Fibroblast of pulmonary artery (primary cell): ENCODE results near the gene SV2C.

Source experiments
- DNase-seq: peaks from one replicate; pipeline ENCODE4 v3.0.0-alpha.2; 2010; ENCODE audit warnings: low read depth
- H3K4me3 ChIP-seq: replicated peaks from 2 replicates; pipeline ENCODE4 v1.5.1; 2011; ENCODE audit warnings: low read depth, mild to moderate bottlenecking, control low read depth, low read length, moderate library complexity
- CTCF ChIP-seq: IDR thresholded peaks from 2 replicates; pipeline ENCODE4 v1.5.1; 2011; ENCODE audit warnings: mild to moderate bottlenecking, control low read depth, low read length, inconsistent platforms; ENCODE audit errors: missing control alignments

The SV2C gene

DNA sequence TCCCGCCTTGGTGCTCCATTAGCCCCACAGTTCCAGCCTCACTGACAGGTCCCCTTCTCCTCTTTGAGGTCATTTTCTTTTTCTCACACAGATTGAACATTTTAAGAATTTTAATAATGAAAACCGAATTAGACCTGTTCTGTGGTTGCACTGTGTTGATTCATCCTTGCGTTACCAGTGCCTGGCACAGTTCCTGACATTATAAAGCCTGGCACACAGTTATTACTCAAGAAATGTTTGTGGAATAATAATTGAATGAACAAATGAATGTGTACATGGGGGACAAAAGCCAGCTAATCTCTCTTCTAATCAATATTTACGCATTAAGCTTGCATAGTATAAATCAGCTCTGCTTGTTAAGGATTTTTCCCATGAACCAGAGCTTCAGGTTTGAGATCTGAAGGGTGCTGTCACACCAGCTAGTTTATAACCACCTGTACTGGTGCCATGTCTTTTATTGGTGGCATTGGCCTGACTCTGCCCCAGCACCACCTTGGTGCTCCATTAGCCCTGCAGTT lies 80.0 kb downstream of the SV2C start:
- no peak for DNase-seq
- TF ChIP-seq CTCF, result no peak
- H3K4me3 ChIP-seq, result no peak overlapping the region

DNA sequence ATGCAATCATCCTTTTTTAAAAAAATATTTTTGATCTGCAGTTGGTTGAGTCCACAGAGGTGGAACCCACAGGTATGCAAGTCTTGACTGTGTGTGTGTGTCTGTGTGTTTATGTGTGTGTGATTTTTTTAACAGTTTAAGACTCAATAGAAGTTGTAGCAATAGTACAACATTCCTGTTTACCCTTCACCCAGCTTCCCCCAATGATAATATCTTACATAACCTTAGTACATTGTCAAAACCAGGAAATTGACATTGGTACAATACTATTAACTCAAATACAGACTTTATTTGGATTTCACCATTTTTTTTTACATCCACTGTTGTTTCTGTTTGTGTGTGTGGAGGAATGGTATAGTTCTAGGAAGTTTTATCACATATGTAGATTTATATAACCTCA lies 81.8 kb downstream of the SV2C start:
- DNase-seq, result no peak
- TF ChIP-seq CTCF, result no peak
- H3K4me3 ChIP-seq, result no peak overlapping the region

DNA sequence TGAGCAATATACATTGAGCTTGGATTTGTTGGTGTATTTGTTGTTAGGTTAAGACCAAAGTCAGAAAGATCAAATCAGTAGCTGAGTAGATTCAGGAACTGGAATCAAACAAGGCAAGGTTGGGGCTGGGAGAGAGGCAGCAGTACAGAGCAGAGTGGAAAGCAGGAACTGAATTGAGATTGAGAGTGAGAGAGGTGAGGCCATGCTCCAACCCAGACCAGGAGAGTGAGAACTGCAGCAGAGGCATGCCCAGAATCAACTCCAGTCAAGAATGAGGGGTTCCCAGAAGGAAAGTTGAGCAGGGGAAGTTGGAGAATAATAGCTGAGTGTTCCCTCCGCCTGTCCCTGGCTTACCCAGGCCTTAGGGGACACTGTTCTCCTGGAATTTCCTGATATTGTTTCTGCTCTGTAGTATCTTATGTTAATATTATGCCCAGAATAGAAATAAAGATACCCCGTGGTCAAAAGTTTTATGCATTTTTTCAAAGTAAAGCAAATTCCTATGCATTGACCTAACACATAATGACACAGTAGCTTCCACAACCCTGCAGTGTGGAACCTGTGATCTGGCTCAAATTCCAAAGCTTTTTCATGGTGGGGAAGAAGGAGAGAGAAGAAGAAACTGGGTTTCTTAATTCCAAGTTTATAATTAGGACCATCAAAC lies 82.7 kb downstream of the SV2C start:
- DNase-seq, result no peak
- TF ChIP-seq CTCF, result no peak

DNA sequence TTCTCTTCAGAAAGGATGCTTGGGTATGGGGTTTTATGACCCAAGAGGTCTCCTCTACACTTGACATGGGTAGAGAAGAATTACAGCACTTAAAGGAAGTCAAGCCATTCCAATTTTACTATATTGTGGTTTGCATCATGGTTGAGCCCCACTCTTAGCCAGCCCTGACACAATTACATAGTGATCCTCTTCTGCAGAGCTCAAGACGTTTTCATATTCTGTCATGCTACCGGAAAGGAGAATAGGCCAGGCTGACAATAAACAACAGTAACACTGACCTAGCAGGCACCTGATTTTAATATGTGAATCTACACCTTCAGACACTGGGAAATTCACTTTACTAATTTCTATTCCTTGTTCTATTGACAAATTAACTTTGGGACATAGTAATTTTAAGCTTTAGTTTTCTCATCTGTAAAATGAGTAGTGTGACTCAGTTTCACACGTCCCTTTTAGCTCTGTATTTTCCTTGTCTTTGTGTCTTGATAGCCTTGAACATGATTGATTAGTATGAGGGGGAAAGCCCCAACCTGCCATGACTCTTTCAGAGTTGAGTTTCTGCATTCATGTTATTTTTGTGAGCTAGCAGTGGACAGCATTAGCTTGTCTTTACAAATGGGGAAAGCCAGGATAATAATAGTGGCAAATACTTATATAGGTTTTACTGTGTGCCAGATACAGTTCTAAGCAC lies 83.8 kb downstream of the SV2C start:
- no peak for TF ChIP-seq CTCF
- DNase-seq, result no peak

More for the DNA sequence above, 82.7 kb downstream of the SV2C start:
- H3K4me3 ChIP-seq, result no peak overlapping the region

GRCh38 chr5:76169146-76169905 lies 86.1 kb downstream of the SV2C start:
- TF ChIP-seq CTCF, result no peak

More for the DNA sequence above, 83.8 kb downstream of the SV2C start:
- H3K4me3 ChIP-seq, result no peak overlapping the region

DNA sequence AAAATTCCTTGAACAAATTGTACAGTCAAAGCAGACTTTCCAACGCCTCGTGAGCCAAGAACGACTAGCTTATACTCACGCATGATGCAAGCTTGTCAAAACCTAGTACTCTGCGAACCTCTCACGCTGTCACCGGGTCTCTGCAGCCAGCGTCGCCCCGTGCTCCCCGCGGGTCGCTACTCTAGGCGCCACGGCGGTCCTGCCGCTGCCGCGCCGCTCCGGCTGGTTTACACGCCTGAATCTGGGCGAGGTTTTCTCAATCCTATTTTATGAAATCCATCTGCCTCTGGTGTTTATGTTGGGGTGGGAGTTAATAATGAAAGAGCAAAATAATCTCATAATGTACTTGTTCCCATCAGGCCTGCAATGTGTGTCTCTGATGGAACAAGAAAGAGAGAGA lies 90.9 kb downstream of the SV2C start:
- TF ChIP-seq CTCF, result no peak
- no peak for DNase-seq
- no peak overlapping the region for H3K4me3 ChIP-seq

More at GRCh38 chr5:76169146-76169905, 86.1 kb downstream of the SV2C start:
- DNase-seq, result no peak
- no peak overlapping the region for H3K4me3 ChIP-seq
